Tibial nerve (tissue), 4 donors: ENCODE data around the gene PDE2A. TPM values are rescaled to one million over a fixed set of nuclear protein-coding genes. Genes with fewer than 3 reads are reported as not detected.

ENCODE experiments used
- DNase-seq, 2 donors: peaks; one replicate each; pipeline ENCODE4 v3.0.0-alpha.2; 2019; ENCODE audit warnings: low spot score in 2 of 2
- H3K27ac ChIP-seq, 4 donors: fragments of 200-600 bp; sonication (generic) in 3 of 4; one replicate each; pipeline ENCODE4 v1.5.1; 2017 to 2019; ENCODE audit warnings: mild to moderate bottlenecking in 1 of 4
- H3K27me3 ChIP-seq, 2 donors: fragments of 200-600 bp; sonication (generic) in 1 of 2; one replicate each; pipeline versions ENCODE4 v1.5.1 to v1.6.0; 2017 to 2019
- H3K36me3 ChIP-seq, 3 donors: fragments of 200-600 bp; sonication (generic); one replicate each; pipeline ENCODE4 v1.5.1; 2018 to 2019
- H3K4me1 ChIP-seq, 4 donors: fragments of 200-600 bp; sonication (generic) in 3 of 4; one replicate each; pipeline ENCODE4 v1.5.1; 2017 to 2019
- H3K4me3 ChIP-seq, 4 donors: fragments of 200-600 bp; sonication (generic) in 3 of 4; one replicate each; pipeline ENCODE4 v1.5.1; 2017 to 2019; ENCODE audit warnings: mild to moderate bottlenecking in 1 of 4, moderate library complexity in 1 of 4
- H3K9me3 ChIP-seq, 4 donors: fragments of 200-600 bp; sonication (generic) in 3 of 4; one replicate each; pipeline ENCODE4 v1.5.1; 2017 to 2019
- EP300 ChIP-seq, 2 donors: sonication (generic); formaldehyde crosslinking; IDR thresholded peaks; one replicate each; pipeline ENCODE4 v1.6.1; 2017; ENCODE audit warnings: antibody characterized with exemption in 2 of 2, mild to moderate bottlenecking in 1 of 2
- POLR2A ChIP-seq, 2 donors: fragments of 450-650 bp; IDR thresholded peaks; one replicate each; pipeline ENCODE4 v1.6.1; 2017; ENCODE audit warnings: antibody characterized with exemption in 2 of 2, mild to moderate bottlenecking in 2 of 2, moderate library complexity in 2 of 2
- WGBS, 2 donors: methylation state at CpG; one replicate each; pipeline ENCODE4 v1.1.5; 2018; 5-methylcytosine and 5-hydroxymethylcytosine counted together
- total RNA-seq, 4 donors: library from RNA; depleted of rRNA; stranded (reverse); fragments of >200 nt; gene quantifications; one replicate each; pipeline ENCODE4 v1.1.0, GENCODE V29; 2016
- TF ChIP-seq, protein P1 (sequence below), 5 experiments: fragments of 200-600 bp in 3 of 5; fragments of 450-650 bp in 2 of 5; sonication (generic) in 3 of 5; IDR thresholded peaks; one replicate each; pipeline ENCODE4 v1.5.1; 2016 to 2019; ENCODE audit warnings: antibody characterized with exemption in 5 of 5, mild to moderate bottlenecking in 3 of 5, moderate library complexity in 2 of 5

The PDE2A gene
- total RNA-seq, 4 donors from 2014 or later: 30.3 to 75.7 (median 43.1) TPM

DNA sequence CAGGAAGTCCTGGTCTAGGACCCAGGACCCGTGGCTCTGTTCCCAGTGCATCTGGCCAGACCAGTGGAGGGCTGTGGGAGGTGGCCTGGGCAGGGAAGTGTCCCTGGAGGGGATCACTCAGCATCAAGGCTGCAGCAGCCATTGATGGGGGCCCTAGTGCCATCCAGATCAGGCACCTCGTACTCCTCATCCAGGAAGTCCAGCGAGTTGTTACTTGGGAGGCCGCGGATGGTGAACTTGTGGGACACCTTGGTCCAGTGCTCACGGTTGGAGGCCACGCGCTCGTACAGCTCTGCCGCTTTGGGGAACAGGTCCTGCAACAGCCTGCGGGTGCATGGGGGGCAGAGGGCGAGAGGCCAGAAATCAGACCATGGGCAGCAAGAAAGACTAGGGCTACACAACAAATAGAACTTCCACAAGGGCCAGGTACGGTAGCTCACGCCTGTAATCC is 96.9 kb downstream of the PDE2A start:
- no peak for DNase-seq
- peaks cover 0 to 9% (median 0%) of the 10 kb centered on the region in 4 donors for H3K4me1 ChIP-seq
- 77 to 82% methylated on average over 10 to 14 of the region's 14 CpGs for WGBS, 2 donors
- H3K27me3 ChIP-seq: no peaks in the 10 kb centered on the region
- no peaks in the 10 kb centered on the region for H3K9me3 ChIP-seq
- no peak for TF ChIP-seq POLR2A (IDR thresholded peaks at IDR 0.05)
- TF ChIP-seq, protein P1, sequence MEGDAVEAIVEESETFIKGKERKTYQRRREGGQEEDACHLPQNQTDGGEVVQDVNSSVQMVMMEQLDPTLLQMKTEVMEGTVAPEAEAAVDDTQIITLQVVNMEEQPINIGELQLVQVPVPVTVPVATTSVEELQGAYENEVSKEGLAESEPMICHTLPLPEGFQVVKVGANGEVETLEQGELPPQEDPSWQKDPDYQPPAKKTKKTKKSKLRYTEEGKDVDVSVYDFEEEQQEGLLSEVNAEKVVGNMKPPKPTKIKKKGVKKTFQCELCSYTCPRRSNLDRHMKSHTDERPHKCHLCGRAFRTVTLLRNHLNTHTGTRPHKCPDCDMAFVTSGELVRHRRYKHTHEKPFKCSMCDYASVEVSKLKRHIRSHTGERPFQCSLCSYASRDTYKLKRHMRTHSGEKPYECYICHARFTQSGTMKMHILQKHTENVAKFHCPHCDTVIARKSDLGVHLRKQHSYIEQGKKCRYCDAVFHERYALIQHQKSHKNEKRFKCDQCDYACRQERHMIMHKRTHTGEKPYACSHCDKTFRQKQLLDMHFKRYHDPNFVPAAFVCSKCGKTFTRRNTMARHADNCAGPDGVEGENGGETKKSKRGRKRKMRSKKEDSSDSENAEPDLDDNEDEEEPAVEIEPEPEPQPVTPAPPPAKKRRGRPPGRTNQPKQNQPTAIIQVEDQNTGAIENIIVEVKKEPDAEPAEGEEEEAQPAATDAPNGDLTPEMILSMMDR (IDR thresholded peaks at IDR 0.05): no peak
- no peak for TF ChIP-seq EP300 (IDR thresholded peaks at IDR 0.05)
- no peak overlapping the region for H3K27ac ChIP-seq
- H3K4me3 ChIP-seq: no peak overlapping the region
- peaks cover 0 to 30% (median 0%) of the 10 kb centered on the region in 3 donors for H3K36me3 ChIP-seq

DNA sequence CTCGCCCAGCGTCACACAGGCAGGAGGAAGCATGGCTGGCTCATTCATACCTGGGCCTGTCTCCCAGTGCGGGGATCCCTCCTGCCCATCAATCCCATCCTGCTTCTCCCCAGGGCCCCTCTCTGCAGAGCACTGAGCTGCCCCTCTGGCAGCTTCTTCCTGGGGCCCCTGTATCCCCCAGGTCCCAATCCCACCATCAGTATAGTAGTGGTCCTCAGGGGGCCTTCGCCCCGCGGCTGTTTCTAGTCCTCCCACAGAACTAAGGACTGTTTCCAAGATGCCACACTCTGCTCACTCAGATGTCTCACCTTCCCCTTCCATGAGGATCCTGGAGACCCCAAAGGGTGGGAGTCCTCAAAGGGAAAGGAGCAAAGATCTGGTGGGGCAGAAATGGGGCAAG is 97.6 kb downstream of the PDE2A start:
- peaks cover 0 to 9% (median 0%) of the 10 kb centered on the region in 4 donors for H3K4me1 ChIP-seq
- H3K27ac ChIP-seq: no peak overlapping the region
- peaks cover 0 to 25% (median 0%) of the 10 kb centered on the region in 3 donors for H3K36me3 ChIP-seq
- TF ChIP-seq, protein P1 (IDR thresholded peaks at IDR 0.05): no peak
- TF ChIP-seq EP300 (IDR thresholded peaks at IDR 0.05): no peak
- no peak for TF ChIP-seq POLR2A (IDR thresholded peaks at IDR 0.05)
- no peak for DNase-seq
- no peaks in the 10 kb centered on the region for H3K9me3 ChIP-seq
- WGBS, 2 donors: 90% methylated on average over 6 of the region's 6 CpGs
- H3K27me3 ChIP-seq: no peaks in the 10 kb centered on the region
- no peak overlapping the region for H3K4me3 ChIP-seq

DNA sequence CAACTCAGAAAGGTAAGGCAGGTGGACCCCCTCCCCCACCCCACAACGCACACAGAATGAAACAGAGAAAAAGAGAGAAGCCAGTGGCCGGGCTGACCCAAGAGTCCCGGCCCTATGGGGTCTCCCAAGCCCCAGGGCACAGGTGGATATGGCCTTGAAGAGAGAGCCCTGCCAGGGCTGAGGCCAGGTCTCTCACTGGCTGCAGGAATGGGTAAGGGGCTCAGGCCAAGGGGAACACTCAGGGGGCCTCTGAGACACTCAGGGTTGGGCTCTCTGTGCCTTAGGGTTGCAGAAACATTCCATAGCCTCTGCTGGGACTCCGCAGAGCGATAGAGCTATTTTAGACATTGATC is 98.0 kb downstream of the PDE2A start:
- Histone ChIP-seq H3K4me1 (peaks cover 0 to 9% (median 0%) of the 10 kb centered on the region in 4 donors), H3K27ac (no peak overlapping the region), H3K9me3 (no peaks in the 10 kb centered on the region), H3K27me3 (no peaks in the 10 kb centered on the region), H3K36me3 (peaks cover 0 to 21% (median 0%) of the 10 kb centered on the region in 3 donors), H3K4me3 (no peak overlapping the region)
- 81 to 91% methylated on average over 5 of the region's 5 CpGs for WGBS, 2 donors
- DNase-seq: no peak
- no peak for TF ChIP-seq EP300 (IDR thresholded peaks at IDR 0.05)
- TF ChIP-seq, protein P1 (IDR thresholded peaks at IDR 0.05): no peak
- no peak for TF ChIP-seq POLR2A (IDR thresholded peaks at IDR 0.05)

DNA sequence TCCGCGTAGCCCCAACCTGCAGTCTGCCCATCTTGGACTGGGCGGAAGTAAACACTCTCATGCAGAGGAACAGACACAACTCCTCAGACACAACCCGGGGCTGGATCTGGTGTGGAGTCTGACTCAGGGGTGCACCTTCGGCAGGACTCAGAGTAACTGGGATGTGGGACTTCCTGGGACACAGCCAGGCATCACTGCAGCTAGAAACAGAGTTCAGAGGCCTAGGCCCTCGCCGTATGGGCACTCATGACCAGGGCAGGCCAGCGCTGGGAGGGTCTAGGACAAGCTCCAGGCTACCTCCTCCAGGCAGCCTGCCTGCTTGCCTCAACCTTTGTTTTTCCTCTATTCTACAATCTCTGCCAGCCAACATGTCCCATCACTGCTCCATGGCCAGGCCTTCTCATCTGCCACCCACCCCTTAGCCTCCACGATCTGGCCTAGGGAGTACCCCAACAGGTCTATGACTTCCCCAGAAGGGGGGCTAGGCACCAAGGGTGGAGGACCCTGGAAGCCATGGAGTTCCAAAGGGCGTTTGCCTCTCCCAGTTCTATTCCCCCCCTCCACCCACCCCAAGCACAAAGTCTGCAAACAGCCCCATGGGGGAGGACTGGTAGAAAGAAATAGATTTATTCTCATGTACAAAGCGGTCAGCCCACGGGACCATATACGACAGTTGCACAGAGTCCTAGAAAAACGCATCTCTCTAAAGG is 98.5 kb downstream of the PDE2A start:
- DNase-seq: no peak
- TF ChIP-seq, protein P1 (IDR thresholded peaks at IDR 0.05): no peak
- TF ChIP-seq EP300 (IDR thresholded peaks at IDR 0.05) (no peak), POLR2A (IDR thresholded peaks at IDR 0.05) (no peak)
- H3K36me3 ChIP-seq: peaks cover 0 to 20% (median 0%) of the 10 kb centered on the region in 3 donors

More for the DNA sequence above, 98.5 kb downstream of the PDE2A start:
- Histone ChIP-seq H3K4me3 (no peak overlapping the region), H3K4me1 (peaks cover 0 to 9% (median 0%) of the 10 kb centered on the region in 4 donors), H3K27me3 (no peaks in the 10 kb centered on the region), H3K9me3 (no peaks in the 10 kb centered on the region), H3K27ac (no peak overlapping the region)
- WGBS, 2 donors: 87 to 93% methylated on average over 14 of the region's 14 CpGs
